Keratinocyte (primary cell): ENCODE results near the gene PFN1.

Experiments used
- CTCF ChIP-seq, 3 experiments: IDR thresholded peaks in 1 of 3; conservative IDR thresholded peaks in 1 of 3; optimal IDR thresholded peaks in 1 of 3; 2 replicates in 2 of 3; 3 replicates in 1 of 3; pipeline versions ENCODE3 to v1.5.1; 2011; ENCODE audit warnings: low read length in 3 of 3, mild to moderate bottlenecking in 3 of 3, moderate library complexity in 2 of 3, control low read depth in 1 of 3, inconsistent platforms in 1 of 3; ENCODE audit not compliant: insufficient read depth in 2 of 3; ENCODE audit errors: extremely low read depth in 1 of 3
- EZH2 ChIP-seq: IDR thresholded peaks from one replicate; pipeline ENCODE4 v1.6.1; 2012; ENCODE audit warnings: inconsistent platforms, mild to moderate bottlenecking, low read length, moderate library complexity

GRCh38 chr17:4953451-4953961, 5.2 kb upstream of the PFN1 start:
- TF ChIP-seq CTCF (optimal IDR thresholded peaks at IDR 0.05 in 1 of 3, IDR thresholded peaks at IDR 0.05 in 1 of 3, conservative IDR thresholded peaks at IDR 0.05 in 1 of 3; ENCODE audit: extremely low read depth in 1 of 3, insufficient read depth in 2 of 3, low read length in 3 of 3) (no peak), EZH2 (no peak)
